SK-N-SH treated with all-trans-retinoic acid at 6 μM for 48 hours (cell line): ENCODE results near the gene DNM2.
"Not testable (repeated sequence)": the region's sequence is repeated elsewhere in the genome, so short reads cannot be mapped to it uniquely, and the experiment has no call there.

ENCODE experiments used
- ATAC-seq: fragments of 200-7000 bp; cut with Tn5 transposase; 3 replicates; pipeline ENCODE4 v1.9.1; 2020; ENCODE audit warnings: mild to moderate bottlenecking, moderate library complexity
- ARNTL ChIP-seq: fragments of 450-650 bp; formaldehyde crosslinking; IDR thresholded peaks from 2 replicates; pipeline ENCODE4 v1.5.0; 2020; ENCODE audit warnings: low read depth, mild to moderate bottlenecking, moderate library complexity, borderline replicate concordance
- BACH2 ChIP-seq: fragments of 250-450 bp; sonication (Bioruptor Pico); IDR thresholded peaks from 2 replicates; pipeline ENCODE4 v1.9.0; 2021; ENCODE audit warnings: mild to moderate bottlenecking, borderline replicate concordance
- CSDC2 ChIP-seq: fragments of 250-450 bp; sonication (Bioruptor Pico); IDR thresholded peaks from 2 replicates; pipeline ENCODE4 v1.5.0; 2020; ENCODE audit warnings: mild to moderate bottlenecking, moderate library complexity
- CSRNP3 ChIP-seq: fragments of 250-450 bp; sonication (Bioruptor Pico); IDR thresholded peaks from 2 replicates; pipeline ENCODE4 v1.5.1; 2021; ENCODE audit warnings: mild to moderate bottlenecking, moderate library complexity
- ESRRG ChIP-seq: fragments of 250-450 bp; sonication (Bioruptor Pico); IDR thresholded peaks from 2 replicates; pipeline ENCODE4 v1.6.1; 2021; ENCODE audit warnings: mild to moderate bottlenecking
- GLIS3 ChIP-seq: fragments of 250-450 bp; sonication (Bioruptor Pico); IDR thresholded peaks from 2 replicates; pipeline ENCODE4 v1.5.0; 2020; ENCODE audit warnings: mild to moderate bottlenecking, moderate library complexity
- ISL1 ChIP-seq: fragments of 250-450 bp; sonication (Bioruptor Pico); IDR thresholded peaks from 2 replicates; pipeline ENCODE4 v2.1.2; 2022; ENCODE audit warnings: mild to moderate bottlenecking, moderate library complexity
- OSR1 ChIP-seq: fragments of 250-450 bp; sonication (Bioruptor Pico); IDR thresholded peaks from 2 replicates; pipeline ENCODE4 v1.8.0; 2022; ENCODE audit warnings: moderate library complexity, mild to moderate bottlenecking, inconsistent platforms
- PPARA ChIP-seq: fragments of 250-450 bp; sonication (Bioruptor Pico); IDR thresholded peaks from 2 replicates; pipeline ENCODE4 v1.5.0; 2020; ENCODE audit warnings: mild to moderate bottlenecking, borderline replicate concordance
- RARB ChIP-seq: fragments of 250-450 bp; sonication (Bioruptor Pico); IDR thresholded peaks from 2 replicates; pipeline ENCODE4 v1.8.0; 2021; ENCODE audit warnings: mild to moderate bottlenecking, moderate library complexity
- SNAI2 ChIP-seq: fragments of 250-450 bp; sonication (Bioruptor Pico); IDR thresholded peaks from 2 replicates; pipeline ENCODE4 v1.5.0; 2020; ENCODE audit warnings: mild to moderate bottlenecking, moderate library complexity
- TCF4 ChIP-seq: fragments of 250-450 bp; sonication (Bioruptor Pico); IDR thresholded peaks from 2 replicates; pipeline ENCODE4 v1.8.0; 2021; ENCODE audit warnings: mild to moderate bottlenecking, moderate library complexity, borderline replicate concordance
- TOX ChIP-seq: fragments of 250-450 bp; sonication (Bioruptor Pico); IDR thresholded peaks from 2 replicates; pipeline ENCODE4 v1.8.0; 2021; ENCODE audit warnings: mild to moderate bottlenecking, moderate library complexity, borderline replicate concordance
- ZC3H10 ChIP-seq: fragments of 250-450 bp; sonication (Bioruptor Pico); IDR thresholded peaks from 2 replicates; pipeline ENCODE4 v1.5.1; 2021; ENCODE audit warnings: mild to moderate bottlenecking, moderate library complexity
- ZFP3 ChIP-seq: fragments of 250-450 bp; sonication (Bioruptor Pico); IDR thresholded peaks from 2 replicates; pipeline ENCODE4 v1.5.0; 2020; ENCODE audit warnings: mild to moderate bottlenecking, moderate library complexity
- ZFP30 ChIP-seq: fragments of 450-650 bp; formaldehyde crosslinking; IDR thresholded peaks from 2 replicates; pipeline ENCODE4 v1.5.0; 2022; ENCODE audit warnings: mild to moderate bottlenecking, moderate library complexity
- ZNF565 ChIP-seq: fragments of 450-650 bp; formaldehyde crosslinking; conservative IDR thresholded peaks from 2 replicates; pipeline ENCODE4 v1.5.0; 2020; ENCODE audit warnings: low read depth, mild to moderate bottlenecking, moderate library complexity
- ZNF70 ChIP-seq: fragments of 450-650 bp; formaldehyde crosslinking; IDR thresholded peaks from 2 replicates; pipeline ENCODE4 v1.5.0; 2020; ENCODE audit warnings: mild to moderate bottlenecking, moderate library complexity
- ZNF8 ChIP-seq: fragments of 450-650 bp; formaldehyde crosslinking; IDR thresholded peaks from 2 replicates; pipeline ENCODE4 v1.5.0; 2020; ENCODE audit warnings: mild to moderate bottlenecking, moderate library complexity
- TF ChIP-seq, protein P1 (sequence below): fragments of 250-450 bp; sonication (Bioruptor Pico); IDR thresholded peaks from 2 replicates; pipeline ENCODE4 v1.5.0; 2020; ENCODE audit warnings: mild to moderate bottlenecking, moderate library complexity
- TF ChIP-seq, protein P2 (sequence below): fragments of 250-450 bp; sonication (Bioruptor Pico); IDR thresholded peaks from 2 replicates; pipeline ENCODE4 v1.8.0; 2020; ENCODE audit warnings: mild to moderate bottlenecking, moderate library complexity, borderline replicate concordance
- TF ChIP-seq, protein P3 (sequence below): fragments of 250-450 bp; sonication (Bioruptor Pico); IDR thresholded peaks from 2 replicates; pipeline ENCODE4 v1.8.0; 2021; ENCODE audit warnings: low read depth, mild to moderate bottlenecking, moderate library complexity, borderline replicate concordance

Gene DNM2

DNA sequence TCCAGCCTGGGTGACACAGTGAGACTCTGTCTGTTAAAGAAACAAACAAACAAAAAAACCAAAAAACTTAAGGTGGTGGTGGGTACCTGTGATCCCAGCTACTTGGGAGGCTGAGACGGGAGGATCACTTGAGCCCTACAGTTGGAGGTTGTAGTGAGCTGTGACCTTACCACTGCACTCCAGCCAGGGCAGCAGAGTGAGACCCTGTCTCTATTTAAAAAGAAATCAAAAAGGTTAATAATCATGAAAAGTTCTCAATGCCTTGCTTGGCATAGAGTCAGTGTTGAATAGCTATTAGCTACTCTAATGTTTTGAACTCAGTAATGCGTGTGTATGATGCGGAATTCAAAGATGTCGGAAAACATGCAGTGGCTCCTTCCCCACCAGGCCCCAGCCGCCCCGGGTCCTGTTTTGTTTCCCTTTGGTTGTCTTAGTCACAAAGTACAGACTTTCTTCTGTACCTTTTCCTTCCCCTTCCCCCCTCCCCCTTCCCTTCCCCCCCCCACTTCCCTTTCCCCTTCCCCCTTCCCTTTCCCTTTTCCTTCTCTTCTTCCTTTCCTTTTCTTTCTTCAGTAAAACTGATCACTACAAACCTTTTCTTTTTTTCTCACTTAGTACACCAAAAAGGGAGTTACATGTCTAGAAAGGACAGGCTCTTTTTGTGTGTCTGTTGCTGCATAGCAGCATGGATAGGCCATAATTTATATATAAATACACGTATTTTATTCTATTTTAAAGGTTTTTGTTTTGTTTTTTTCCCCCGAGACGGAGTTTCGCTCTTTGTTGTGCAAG is 35.2 kb downstream of the DNM2 start:
- no peak for ATAC-seq
- TF ChIP-seq ZFP30 (CRISPR knock-in tag) (no peak), ZNF70 (CRISPR knock-in tag) (no peak), ZNF8 (no peak), TOX (no peak), OSR1 (CRISPR knock-in tag) (no peak), CSRNP3 (CRISPR knock-in tag) (no peak), PPARA (CRISPR knock-in tag) (no peak), ZFP3 (CRISPR knock-in tag) (no peak), CSDC2 (no peak), TCF4 (CRISPR knock-in tag) (no peak), ZC3H10 (CRISPR knock-in tag) (no peak)

DNA sequence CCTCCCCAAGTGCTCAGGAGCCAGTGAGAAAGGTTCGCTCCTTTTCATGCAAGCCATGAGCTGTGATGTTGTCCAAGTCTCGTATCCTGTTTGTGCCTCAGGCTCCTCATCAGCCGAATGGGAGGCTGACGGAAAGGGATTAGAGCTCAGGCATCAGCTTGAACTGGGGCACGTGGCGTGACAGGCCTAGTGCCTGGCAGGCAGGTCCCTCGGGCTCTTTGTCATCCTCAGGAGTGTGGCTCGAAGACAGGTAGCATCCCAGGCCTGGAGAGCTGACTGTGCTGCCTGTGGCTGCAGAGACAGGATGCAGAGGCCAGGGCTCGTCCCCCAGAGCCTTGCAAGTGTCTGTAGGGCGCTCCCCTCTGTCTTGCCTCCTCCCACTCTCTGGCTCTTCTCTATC is 38.5 kb downstream of the DNM2 start:
- no peak for ATAC-seq
- TF ChIP-seq, protein P1, sequence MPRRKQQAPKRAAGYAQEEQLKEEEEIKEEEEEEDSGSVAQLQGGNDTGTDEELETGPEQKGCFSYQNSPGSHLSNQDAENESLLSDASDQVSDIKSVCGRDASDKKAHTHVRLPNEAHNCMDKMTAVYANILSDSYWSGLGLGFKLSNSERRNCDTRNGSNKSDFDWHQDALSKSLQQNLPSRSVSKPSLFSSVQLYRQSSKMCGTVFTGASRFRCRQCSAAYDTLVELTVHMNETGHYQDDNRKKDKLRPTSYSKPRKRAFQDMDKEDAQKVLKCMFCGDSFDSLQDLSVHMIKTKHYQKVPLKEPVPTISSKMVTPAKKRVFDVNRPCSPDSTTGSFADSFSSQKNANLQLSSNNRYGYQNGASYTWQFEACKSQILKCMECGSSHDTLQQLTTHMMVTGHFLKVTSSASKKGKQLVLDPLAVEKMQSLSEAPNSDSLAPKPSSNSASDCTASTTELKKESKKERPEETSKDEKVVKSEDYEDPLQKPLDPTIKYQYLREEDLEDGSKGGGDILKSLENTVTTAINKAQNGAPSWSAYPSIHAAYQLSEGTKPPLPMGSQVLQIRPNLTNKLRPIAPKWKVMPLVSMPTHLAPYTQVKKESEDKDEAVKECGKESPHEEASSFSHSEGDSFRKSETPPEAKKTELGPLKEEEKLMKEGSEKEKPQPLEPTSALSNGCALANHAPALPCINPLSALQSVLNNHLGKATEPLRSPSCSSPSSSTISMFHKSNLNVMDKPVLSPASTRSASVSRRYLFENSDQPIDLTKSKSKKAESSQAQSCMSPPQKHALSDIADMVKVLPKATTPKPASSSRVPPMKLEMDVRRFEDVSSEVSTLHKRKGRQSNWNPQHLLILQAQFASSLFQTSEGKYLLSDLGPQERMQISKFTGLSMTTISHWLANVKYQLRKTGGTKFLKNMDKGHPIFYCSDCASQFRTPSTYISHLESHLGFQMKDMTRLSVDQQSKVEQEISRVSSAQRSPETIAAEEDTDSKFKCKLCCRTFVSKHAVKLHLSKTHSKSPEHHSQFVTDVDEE (CRISPR knock-in tag): no peak
- no peak for TF ChIP-seq TCF4 (CRISPR knock-in tag)
- TF ChIP-seq SNAI2 (CRISPR knock-in tag): no peak
- no peak for TF ChIP-seq ZFP3 (CRISPR knock-in tag)
- no peak for TF ChIP-seq ARNTL
- no peak for TF ChIP-seq ZNF8
- TF ChIP-seq RARB (CRISPR knock-in tag): no peak
- TF ChIP-seq, all 23 proteins: peak for 0

- TF ChIP-seq OSR1 (CRISPR knock-in tag): no peak
- TF ChIP-seq PPARA (CRISPR knock-in tag): no peak
- no peak for TF ChIP-seq CSRNP3 (CRISPR knock-in tag)
- TF ChIP-seq, protein P2, sequence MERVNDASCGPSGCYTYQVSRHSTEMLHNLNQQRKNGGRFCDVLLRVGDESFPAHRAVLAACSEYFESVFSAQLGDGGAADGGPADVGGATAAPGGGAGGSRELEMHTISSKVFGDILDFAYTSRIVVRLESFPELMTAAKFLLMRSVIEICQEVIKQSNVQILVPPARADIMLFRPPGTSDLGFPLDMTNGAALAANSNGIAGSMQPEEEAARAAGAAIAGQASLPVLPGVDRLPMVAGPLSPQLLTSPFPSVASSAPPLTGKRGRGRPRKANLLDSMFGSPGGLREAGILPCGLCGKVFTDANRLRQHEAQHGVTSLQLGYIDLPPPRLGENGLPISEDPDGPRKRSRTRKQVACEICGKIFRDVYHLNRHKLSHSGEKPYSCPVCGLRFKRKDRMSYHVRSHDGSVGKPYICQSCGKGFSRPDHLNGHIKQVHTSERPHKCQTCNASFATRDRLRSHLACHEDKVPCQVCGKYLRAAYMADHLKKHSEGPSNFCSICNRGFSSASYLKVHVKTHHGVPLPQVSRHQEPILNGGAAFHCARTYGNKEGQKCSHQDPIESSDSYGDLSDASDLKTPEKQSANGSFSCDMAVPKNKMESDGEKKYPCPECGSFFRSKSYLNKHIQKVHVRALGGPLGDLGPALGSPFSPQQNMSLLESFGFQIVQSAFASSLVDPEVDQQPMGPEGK: no peak
- TF ChIP-seq, protein P3, sequence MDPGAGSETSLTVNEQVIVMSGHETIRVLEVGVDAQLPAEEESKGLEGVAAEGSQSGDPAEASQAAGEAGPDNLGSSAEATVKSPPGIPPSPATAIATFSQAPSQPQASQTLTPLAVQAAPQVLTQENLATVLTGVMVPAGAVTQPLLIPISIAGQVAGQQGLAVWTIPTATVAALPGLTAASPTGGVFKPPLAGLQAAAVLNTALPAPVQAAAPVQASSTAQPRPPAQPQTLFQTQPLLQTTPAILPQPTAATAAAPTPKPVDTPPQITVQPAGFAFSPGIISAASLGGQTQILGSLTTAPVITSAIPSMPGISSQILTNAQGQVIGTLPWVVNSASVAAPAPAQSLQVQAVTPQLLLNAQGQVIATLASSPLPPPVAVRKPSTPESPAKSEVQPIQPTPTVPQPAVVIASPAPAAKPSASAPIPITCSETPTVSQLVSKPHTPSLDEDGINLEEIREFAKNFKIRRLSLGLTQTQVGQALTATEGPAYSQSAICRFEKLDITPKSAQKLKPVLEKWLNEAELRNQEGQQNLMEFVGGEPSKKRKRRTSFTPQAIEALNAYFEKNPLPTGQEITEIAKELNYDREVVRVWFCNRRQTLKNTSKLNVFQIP: no peak
- TF ChIP-seq, protein P1 (CRISPR knock-in tag): no peak
- no peak for TF ChIP-seq ZC3H10 (CRISPR knock-in tag)
- no peak for TF ChIP-seq ESRRG (CRISPR knock-in tag)
- TF ChIP-seq ZNF565 (CRISPR knock-in tag): no peak
- TF ChIP-seq BACH2 (CRISPR knock-in tag): no peak
- no peak for TF ChIP-seq ZFP3 (CRISPR knock-in tag)
- no peak for TF ChIP-seq ISL1 (CRISPR knock-in tag)
- TF ChIP-seq ZNF8: no peak
- no peak for TF ChIP-seq GLIS3
- no peak for ATAC-seq
Observed at GRCh38 chr19:10756791-10757190, 38.9 kb downstream of the DNM2 start.

DNA sequence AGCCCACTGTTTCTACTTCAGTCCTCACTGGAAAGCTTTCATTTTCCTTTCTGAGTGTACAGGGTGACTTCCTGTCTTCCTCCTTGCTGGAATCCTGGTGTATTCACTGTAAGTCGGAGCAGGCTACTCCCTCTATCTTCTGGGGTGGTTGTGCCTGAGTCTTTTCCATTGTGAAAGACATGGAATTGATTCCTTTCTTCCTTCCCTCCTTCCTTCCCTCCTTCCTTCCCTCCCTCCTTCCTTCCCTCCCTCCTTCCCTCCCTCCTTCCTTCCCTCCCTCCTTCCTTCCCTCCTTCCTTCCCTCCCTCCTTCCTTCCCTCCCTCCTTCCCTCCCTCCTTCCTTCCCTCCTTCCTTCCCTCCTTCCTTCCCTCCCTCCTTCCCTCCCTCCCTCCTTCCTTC is 40.2 kb downstream of the DNM2 start:
- not testable (repeated sequence) for ATAC-seq
